Heart left ventricle (tissue), 13 donors: ENCODE results near the gene XXYLT1.
"Not testable (repeated sequence)": the region's sequence is repeated elsewhere in the genome, so short reads cannot be mapped to it uniquely, and the experiment has no call there.

Experiments used
- CTCF ChIP-seq, 12 donors: fragments of 200-600 bp; sonication (generic) in 4 of 12; IDR thresholded peaks; one replicate each; pipeline versions ENCODE4 v1.5.0 to v1.8.0; 2018 to 2022; ENCODE audit warnings: antibody characterized with exemption in 12 of 12, mild to moderate bottlenecking in 5 of 12
- POLR2A ChIP-seq, 2 donors: fragments of 450-650 bp; IDR thresholded peaks; one replicate each; pipeline ENCODE4 v1.6.1; 2017; ENCODE audit warnings: antibody characterized with exemption in 2 of 2, mild to moderate bottlenecking in 2 of 2, moderate library complexity in 2 of 2
- donor health status: ischemic (EF 13 %, LVEDD 7.1; RV severe dilation, severe dysfunction).
- donor health status: DM: no; HTN: yes; CAD: no.
- donor health status: DM: no; HTN: no; CAD: no.
- donor health status: ischemic (EF 25% LVEDD 6.9; RV normal size, moderate dysfunction).
- donor health status: ischemic (EF 25% LVEDD 5.7; RV mildly dilated, moderate dysfunction).
- donor health status: ischemic (EF 35%, LVEDD 5.7; RV mildly dilated, moderate dysfunction).
- donor health status: nonischemic (EF 11% LVEDD 7.7; RV severe dilation, severe dysfunction).
- donor health status: DM: yes; HTN: yes; CAD: no.
- donor health status: PGD.
- donor health status: ischemic (EF 29% LVEDD 5.4; RV normal size, mild dysfunction).
- donor health status: nonischemic (EF 23%, LVEDD 6.1; RV moderate dilation, normal function).

- not testable (repeated sequence) for TF ChIP-seq CTCF, POLR2A (IDR thresholded peaks at IDR 0.05)
Measured at GRCh38 chr3:195228886-195229285, 42.1 kb downstream of the XXYLT1 start.
